Gastroesophageal sphincter (tissue), 3 donors: ENCODE data around the gene ARID5B.
A peak's percentile ranks its signal among the peaks of the same experiment; 100 is the strongest.

Experiments
- CTCF ChIP-seq, 4 experiments: fragments of 200-600 bp in 2 of 4; fragments of 450-650 bp in 2 of 4; sonication (generic) in 1 of 4; IDR thresholded peaks; one replicate each; pipeline ENCODE4 v1.5.1; 2017 to 2019; ENCODE audit warnings: antibody characterized with exemption in 4 of 4, mild to moderate bottlenecking in 2 of 4, moderate library complexity in 2 of 4
- EP300 ChIP-seq: sonication (generic); formaldehyde crosslinking; IDR thresholded peaks from one replicate; pipeline ENCODE4 v1.6.1; 2017; ENCODE audit warnings: antibody characterized with exemption, mild to moderate bottlenecking
- POLR2A ChIP-seq, 2 donors: fragments of 450-650 bp; IDR thresholded peaks; one replicate each; pipeline ENCODE4 v1.6.1; 2017; ENCODE audit warnings: antibody characterized with exemption in 2 of 2, mild to moderate bottlenecking in 2 of 2, moderate library complexity in 1 of 2

- TF ChIP-seq CTCF (IDR thresholded peaks at IDR 0.05) (no peak), POLR2A (IDR thresholded peaks at IDR 0.05) (peak; percentile 27 to 31), EP300 (no peak)
Measured at GRCh38 chr10:62050893-62051433, 149.5 kb downstream of the ARID5B start.
